NCI-H2107 treated with DMSO at 0.1 percent for 48 hours (cell line): ENCODE data around the gene LRRC1.
"Not testable (repeated sequence)": the region's sequence is repeated elsewhere in the genome, so short reads cannot be mapped to it uniquely, and the experiment has no call there.

ENCODE experiments used
- DNase-seq: peaks from one replicate; lab custom pipeline; 2025; ENCODE audit not compliant: unreplicated experiment; lab: John Stamatoyannopoulos, UW

LRRC1 gene

GRCh38 chr6:53794720-53795339 is at the start of gene LRRC1:
Gene LRRC1 (plus strand): TSS chr6:53795005. CDS start chr6:53795257, 252 bp downstream.
- peak; percentile 6 for DNase-seq

GRCh38 chr6:53746442-53747103 is 48.2 kb upstream of the LRRC1 start:
- peak; percentile 64 for DNase-seq

GRCh38 chr6:53750052-53750650 is 44.7 kb upstream of the LRRC1 start:
- DNase-seq, result no peak

- DNase-seq, result no peak
These were observed 43.4 kb upstream of the LRRC1 start for GRCh38 chr6:53751417-53751816.

- no peak for DNase-seq
These were observed 42.4 kb upstream of the LRRC1 start for GRCh38 chr6:53752440-53752839.

GRCh38 chr6:53752856-53753255 is 41.9 kb upstream of the LRRC1 start:
- DNase-seq, result no peak

- no peak for DNase-seq
These were observed 40.5 kb upstream of the LRRC1 start for GRCh38 chr6:53754330-53754729.

- DNase-seq, result no peak
These were observed 38.4 kb upstream of the LRRC1 start for GRCh38 chr6:53756396-53756795.

GRCh38 chr6:53758496-53758895 is 36.3 kb upstream of the LRRC1 start:
- no peak for DNase-seq

- DNase-seq, result peak; percentile 5
These were observed 33.8 kb upstream of the LRRC1 start for GRCh38 chr6:53761036-53761435.

- no peak for DNase-seq
These were observed 29.5 kb upstream of the LRRC1 start for GRCh38 chr6:53765270-53765669.

- no peak for DNase-seq
These were observed 27.9 kb upstream of the LRRC1 start for GRCh38 chr6:53766930-53767329.

- DNase-seq, result no peak
These were observed 26.9 kb upstream of the LRRC1 start for GRCh38 chr6:53767941-53768340.

- no peak for DNase-seq
These were observed 26.2 kb upstream of the LRRC1 start for GRCh38 chr6:53768636-53769035.

- no peak for DNase-seq
These were observed 24.0 kb upstream of the LRRC1 start for GRCh38 chr6:53770780-53771249.

- no peak for DNase-seq
These were observed 22.8 kb upstream of the LRRC1 start for GRCh38 chr6:53771785-53772624.

GRCh38 chr6:53773044-53773696 is 21.6 kb upstream of the LRRC1 start:
- DNase-seq, result no peak

GRCh38 chr6:53776152-53776551 is 18.7 kb upstream of the LRRC1 start:
- not testable (repeated sequence) for DNase-seq

- DNase-seq, result not testable (repeated sequence)
These were observed 9.8 kb upstream of the LRRC1 start for GRCh38 chr6:53784991-53785390.

- no peak for DNase-seq
These were observed 8.0 kb upstream of the LRRC1 start for GRCh38 chr6:53786832-53787231.

- DNase-seq, result no peak
These were observed 3.9 kb upstream of the LRRC1 start for GRCh38 chr6:53790886-53791285.
